Activated T-cell treated with anti-CD3 and anti-CD28 coated beads for 4 hours (primary cell): ENCODE results near the gene ZFP36L2.
A peak's percentile ranks its signal among the peaks of the same experiment; 100 is the strongest.

Source experiments
- DNase-seq: peaks from one replicate; pipeline ENCODE4 v3.0.0-alpha.2; 2020

ZFP36L2 gene

GRCh38 chr2:43246641-43247040 lies 20.2 kb upstream of the ZFP36L2 start:
- no peak for DNase-seq

- DNase-seq, result no peak
Measured at GRCh38 chr2:43241558-43241957, 15.2 kb upstream of the ZFP36L2 start.

GRCh38 chr2:43240766-43241150 lies 14.4 kb upstream of the ZFP36L2 start:
- no peak for DNase-seq

- DNase-seq, result no peak
Measured at GRCh38 chr2:43239981-43240765, 13.8 kb upstream of the ZFP36L2 start.

GRCh38 chr2:43238813-43239212 lies 12.4 kb upstream of the ZFP36L2 start:
- no peak for DNase-seq

- DNase-seq, result no peak
Measured at GRCh38 chr2:43238176-43238575, 11.8 kb upstream of the ZFP36L2 start.

GRCh38 chr2:43233218-43234212 lies 7.1 kb upstream of the ZFP36L2 start:
- no peak for DNase-seq

- no peak for DNase-seq
Measured at GRCh38 chr2:43230951-43231827, 4.8 kb upstream of the ZFP36L2 start.

- no peak for DNase-seq
Measured at GRCh38 chr2:43230351-43230885, 4.0 kb upstream of the ZFP36L2 start.

- no peak for DNase-seq
Measured at GRCh38 chr2:43228756-43229659, 2.6 kb upstream of the ZFP36L2 start.

GRCh38 chr2:43228321-43228751 lies 1.9 kb upstream of the ZFP36L2 start:
- DNase-seq, result no peak

GRCh38 chr2:43227830-43228281 lies 1.4 kb upstream of the ZFP36L2 start:
- no peak for DNase-seq

- DNase-seq, result peak; percentile 52
Measured at GRCh38 chr2:43226955-43227829, 786 bp upstream of the ZFP36L2 start.

- DNase-seq, result peak; percentile 40
Measured at GRCh38 chr2:43225788-43226557, 433 bp downstream of the ZFP36L2 start.

- DNase-seq, result peak; percentile 42
Measured at GRCh38 chr2:43225093-43225787, 1.2 kb downstream of the ZFP36L2 start.

GRCh38 chr2:43224571-43225092 lies 1.8 kb downstream of the ZFP36L2 start:
- no peak for DNase-seq

- peak; percentile 59 for DNase-seq
Measured at GRCh38 chr2:43224131-43224570, 2.3 kb downstream of the ZFP36L2 start.

GRCh38 chr2:43223521-43224001 lies 2.8 kb downstream of the ZFP36L2 start:
- no peak for DNase-seq
